ENCODE data around the gene VAV3.
"Not testable (repeated sequence)": the region's sequence is repeated elsewhere in the genome, so short reads cannot be mapped to it uniquely, and the experiment has no call there.

GRCh38 chr1:107650825-107651224 lies 314.2 kb downstream of the VAV3 start:
- TF ChIP-seq POLR2AphosphoS5 (IDR thresholded peaks at IDR 0.05; ENCODE audit: low read depth, low read length), result not testable (repeated sequence)
- TF ChIP-seq, protein P1, sequence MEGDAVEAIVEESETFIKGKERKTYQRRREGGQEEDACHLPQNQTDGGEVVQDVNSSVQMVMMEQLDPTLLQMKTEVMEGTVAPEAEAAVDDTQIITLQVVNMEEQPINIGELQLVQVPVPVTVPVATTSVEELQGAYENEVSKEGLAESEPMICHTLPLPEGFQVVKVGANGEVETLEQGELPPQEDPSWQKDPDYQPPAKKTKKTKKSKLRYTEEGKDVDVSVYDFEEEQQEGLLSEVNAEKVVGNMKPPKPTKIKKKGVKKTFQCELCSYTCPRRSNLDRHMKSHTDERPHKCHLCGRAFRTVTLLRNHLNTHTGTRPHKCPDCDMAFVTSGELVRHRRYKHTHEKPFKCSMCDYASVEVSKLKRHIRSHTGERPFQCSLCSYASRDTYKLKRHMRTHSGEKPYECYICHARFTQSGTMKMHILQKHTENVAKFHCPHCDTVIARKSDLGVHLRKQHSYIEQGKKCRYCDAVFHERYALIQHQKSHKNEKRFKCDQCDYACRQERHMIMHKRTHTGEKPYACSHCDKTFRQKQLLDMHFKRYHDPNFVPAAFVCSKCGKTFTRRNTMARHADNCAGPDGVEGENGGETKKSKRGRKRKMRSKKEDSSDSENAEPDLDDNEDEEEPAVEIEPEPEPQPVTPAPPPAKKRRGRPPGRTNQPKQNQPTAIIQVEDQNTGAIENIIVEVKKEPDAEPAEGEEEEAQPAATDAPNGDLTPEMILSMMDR (IDR thresholded peaks at IDR 0.05), result not testable (repeated sequence)
- TF ChIP-seq, protein P2, sequence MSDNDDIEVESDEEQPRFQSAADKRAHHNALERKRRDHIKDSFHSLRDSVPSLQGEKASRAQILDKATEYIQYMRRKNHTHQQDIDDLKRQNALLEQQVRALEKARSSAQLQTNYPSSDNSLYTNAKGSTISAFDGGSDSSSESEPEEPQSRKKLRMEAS (IDR thresholded peaks at IDR 0.05; ENCODE audit: low read depth), result not testable (repeated sequence)
